ENCODE data around the gene CTNNA3. TPM values are rescaled to one million over a fixed set of nuclear protein-coding genes. Genes with fewer than 3 reads are reported as not detected.

Gene CTNNA3
- total and polyA plus RNA-seq, 12 donors = 2.0 to 213 (median 171) TPM

GRCh38 chr10:67075491-67075971 lies 620.5 kb downstream of the CTNNA3 start:
- H3K9me3 ChIP-seq = no peaks in the 10 kb centered on the region
- no peaks in the 10 kb centered on the region for H3K27me3 ChIP-seq
- H3K4me3 ChIP-seq = no peak overlapping the region
- no peak for TF ChIP-seq CTCF (IDR thresholded peaks at IDR 0.05)
- ATAC-seq (peak; percentile 18 to 88 (median 64)), DNase-seq (no peak)
- H3K36me3 ChIP-seq = no peaks in the 10 kb centered on the region
- H3K4me1 ChIP-seq = peaks cover 0 to 28% (median 8%) of the 10 kb centered on the region in 9 donors
- peak overlapping the region in 7 of 10 donors; percentile 8 to 70 (median 65) for H3K27ac ChIP-seq
- WGBS, 2 donors = 8 to 20% methylated on average over 4 of the region's 4 CpGs
- intact Hi-C loops (cut with DNase I) = no loop called here

GRCh38 chr10:67072654-67073053 lies 623.3 kb downstream of the CTNNA3 start:
- WGBS, 2 donors = 81 to 91% methylated on average over 1 of the region's 1 CpG
- Histone ChIP-seq H3K27me3 (no peaks in the 10 kb centered on the region), H3K4me1 (peaks cover 0 to 23% (median 8%) of the 10 kb centered on the region in 9 donors), H3K4me3 (no peak overlapping the region), H3K36me3 (no peaks in the 10 kb centered on the region), H3K27ac (no peak overlapping the region), H3K9me3 (no peaks in the 10 kb centered on the region)
- no peak for TF ChIP-seq CTCF (IDR thresholded peaks at IDR 0.05)
- DNase-seq (no peak), ATAC-seq (no peak)
- intact Hi-C loops (cut with DNase I) = no loop called here

GRCh38 chr10:67050415-67050814 lies 645.6 kb downstream of the CTNNA3 start:
- no peak overlapping the region for H3K27ac ChIP-seq
- H3K27me3 ChIP-seq = no peaks in the 10 kb centered on the region
- H3K36me3 ChIP-seq = no peaks in the 10 kb centered on the region
- intact Hi-C loops (cut with DNase I) = no loop called here
- DNase-seq = no peak
- 47 to 58% methylated on average over 5 of the region's 5 CpGs for WGBS, 2 donors
- H3K4me1 ChIP-seq = no peaks in the 10 kb centered on the region
- ATAC-seq = no peak
- no peak overlapping the region for H3K4me3 ChIP-seq
- H3K9me3 ChIP-seq = no peaks in the 10 kb centered on the region
- no peak for TF ChIP-seq CTCF (IDR thresholded peaks at IDR 0.05)

GRCh38 chr10:67049988-67050387 lies 646.0 kb downstream of the CTNNA3 start:
- Histone ChIP-seq H3K4me3 (no peak overlapping the region), H3K4me1 (no peaks in the 10 kb centered on the region), H3K9me3 (no peaks in the 10 kb centered on the region), H3K27ac (no peak overlapping the region), H3K27me3 (no peaks in the 10 kb centered on the region), H3K36me3 (no peaks in the 10 kb centered on the region)
- intact Hi-C loops (cut with DNase I) = no loop called here
- no peak for DNase-seq
- 80 to 83% methylated on average over 3 of the region's 3 CpGs for WGBS, 2 donors
- ATAC-seq = no peak
- no peak for TF ChIP-seq CTCF (IDR thresholded peaks at IDR 0.05)
